Activated T-helper 1 cell treated with anti-CD3 and anti-CD28 coated beads, Interleukin-12 subunit alpha, Interleukin-12 subunit beta, Interleukin-2, Interleukin-4 antibody, amounts not matched to agents 30 ng/mL and 10 ng/mL and 1 ng/mL, durations not matched to agents 14 hours and 24 hours and 36 hours (primary cell): Measurements from ENCODE around the gene NUDT6. TPM values are rescaled to one million over a fixed set of nuclear protein-coding genes. Genes with fewer than 3 reads are reported as not detected.
"Not testable (repeated sequence)": the region's sequence is repeated elsewhere in the genome, so short reads cannot be mapped to it uniquely, and the experiment has no call there.

Source experiments
- DNase-seq: peaks from one replicate; pipeline ENCODE4 v3.0.0; 2021; ENCODE audit warnings: low spot score
- H3K27ac Mint-ChIP-seq: one replicate; pipeline ENCODE4 v1.8.0; 2021; ENCODE audit warnings: mild to moderate bottlenecking, mixed read lengths
- H3K27me3 Mint-ChIP-seq: one replicate; pipeline ENCODE4 v1.8.0; 2022; ENCODE audit warnings: mild to moderate bottlenecking, moderate library complexity, mixed read lengths; ENCODE audit not compliant: insufficient read depth
- H3K36me3 Mint-ChIP-seq: one replicate; pipeline ENCODE4 v1.8.0; 2021; ENCODE audit warnings: low read depth, mixed read lengths
- H3K4me1 Mint-ChIP-seq: one replicate; pipeline ENCODE4 v1.8.0; 2021; ENCODE audit warnings: low read depth, mixed read lengths
- H3K4me3 Mint-ChIP-seq: one replicate; pipeline ENCODE4 v1.8.0; 2021; ENCODE audit warnings: mild to moderate bottlenecking, moderate library complexity, mixed read lengths
- H3K9me3 Mint-ChIP-seq: one replicate; pipeline ENCODE4 v1.8.0; 2021; ENCODE audit warnings: mixed read lengths
- intact Hi-C: fragments of 100-400 bp; cut with micrococcal nuclease; formaldehyde crosslinking; loops from one replicate; pipeline ENCODE4 v1.15.1; 2024
- total RNA-seq: library from RNA; stranded (reverse); gene quantifications from 2 replicates; pipeline ENCODE4 v1.2.3, GENCODE V29; 2022

NUDT6 gene
- total RNA-seq, 1 donor from 2014 or later: 8.2 TPM

DNA sequence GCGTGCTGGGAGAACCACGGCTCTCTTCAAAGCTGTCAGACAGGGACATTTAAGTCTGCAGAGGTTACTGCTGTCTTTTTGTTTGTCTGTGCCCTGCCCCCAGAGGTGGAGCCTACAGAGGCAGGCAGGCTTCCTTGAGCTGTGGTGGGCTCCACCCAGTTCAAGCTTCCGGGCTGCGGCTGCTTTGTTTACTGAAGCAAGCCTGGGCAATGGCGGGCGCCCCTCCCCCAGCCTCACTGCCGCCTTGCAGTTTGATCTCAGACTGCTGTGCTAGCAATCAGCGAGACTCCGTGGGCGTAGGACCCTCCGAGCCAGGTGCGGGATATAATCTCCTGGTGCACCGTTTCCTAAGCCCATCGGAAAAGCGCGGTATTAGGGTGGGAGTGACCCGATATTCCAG is 22.7 kb upstream of the NUDT6 start:
- H3K4me3 Mint-ChIP-seq, H3K27me3 Mint-ChIP-seq, intact Hi-C loops, H3K9me3 Mint-ChIP-seq, H3K4me1 Mint-ChIP-seq, DNase-seq, H3K27ac Mint-ChIP-seq: not testable (repeated sequence)
- peaks cover 40% of the 10 kb centered on the region for H3K36me3 Mint-ChIP-seq

DNA sequence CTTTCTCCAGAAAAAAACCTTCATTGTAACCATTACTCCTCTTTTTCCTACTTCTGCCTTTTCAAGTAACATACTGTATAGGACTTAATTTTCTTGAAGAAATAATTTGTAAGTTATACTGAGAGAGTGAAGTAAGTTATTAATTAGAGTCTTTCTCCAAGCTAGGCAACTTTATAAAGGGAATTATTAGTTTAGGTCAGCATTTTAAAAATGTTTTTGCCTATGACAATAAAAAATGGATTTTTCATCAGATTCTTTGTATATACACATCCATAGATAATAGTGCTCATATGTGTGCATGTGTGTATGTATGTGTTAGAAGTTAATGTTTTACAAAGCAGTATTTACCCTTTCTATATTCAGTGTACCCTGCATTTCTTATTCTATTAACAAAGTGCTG is 10.4 kb upstream of the NUDT6 start:
- peaks cover 31% of the 10 kb centered on the region for H3K4me1 Mint-ChIP-seq
- intact Hi-C loops: loop anchor here (5.0 kb wide), 1 partner anchor 1030 kb away; no protein-coding TSS in a partner anchor
- H3K36me3 Mint-ChIP-seq: peaks cover 25% of the 10 kb centered on the region
- no peak for DNase-seq
- no peaks in the 10 kb centered on the region for H3K9me3 Mint-ChIP-seq
- no peak overlapping the region for H3K27ac Mint-ChIP-seq
- H3K4me3 Mint-ChIP-seq: no peak overlapping the region
- H3K27me3 Mint-ChIP-seq: no peaks in the 10 kb centered on the region

DNA sequence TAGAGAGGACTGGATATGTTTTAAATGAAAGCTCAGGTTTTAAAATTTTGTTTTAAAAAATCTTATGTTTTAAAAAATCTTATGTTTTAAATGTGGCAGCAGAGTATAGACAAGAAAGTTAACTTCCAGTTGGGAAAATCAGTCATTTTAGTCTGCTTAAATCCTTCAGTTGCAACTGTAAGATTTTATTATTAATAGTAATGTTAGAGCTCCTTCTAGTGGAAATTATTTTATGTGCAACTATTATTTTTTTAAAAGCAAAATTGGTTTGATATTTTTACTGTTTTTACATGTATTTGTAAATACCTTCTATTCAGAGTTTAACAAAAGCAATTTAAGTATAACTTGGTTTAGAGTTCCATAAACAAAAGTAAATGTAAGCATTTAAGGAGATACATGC is 8.5 kb upstream of the NUDT6 start:
- intact Hi-C loops: loop anchor here (1.0 to 5.0 kb wide), 3 partner anchors 329 to 1029 kb away; no protein-coding TSS in a partner anchor
- no peak for DNase-seq
- Mint-ChIP-seq H3K9me3 (no peaks in the 10 kb centered on the region), H3K36me3 (peaks cover 18% of the 10 kb centered on the region), H3K4me3 (no peak overlapping the region), H3K4me1 (peaks cover 31% of the 10 kb centered on the region), H3K27me3 (no peaks in the 10 kb centered on the region), H3K27ac (no peak overlapping the region)

DNA sequence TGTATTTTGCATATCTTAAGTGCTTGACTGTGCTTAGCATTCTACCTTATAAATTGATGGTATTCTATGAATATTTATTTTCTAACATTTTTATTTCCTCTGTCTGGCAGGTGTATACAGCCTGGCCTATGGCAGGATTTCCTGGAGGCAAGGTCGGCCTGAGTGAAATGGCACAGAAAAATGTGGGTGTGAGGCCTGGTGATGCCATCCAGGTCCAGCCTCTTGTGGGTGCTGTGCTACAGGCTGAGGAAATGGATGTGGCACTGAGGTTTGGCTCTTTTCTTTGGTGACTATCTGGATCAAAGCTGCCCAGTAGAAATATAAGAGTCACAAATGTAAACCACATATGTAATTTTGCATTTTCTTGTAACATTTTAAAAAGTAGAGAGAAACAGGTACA is 6.5 kb upstream of the NUDT6 start:
- Mint-ChIP-seq H3K4me1 (peaks cover 16% of the 10 kb centered on the region), H3K9me3 (no peaks in the 10 kb centered on the region), H3K27me3 (no peaks in the 10 kb centered on the region), H3K36me3 (peaks cover 5% of the 10 kb centered on the region), H3K4me3 (no peak overlapping the region), H3K27ac (no peak overlapping the region)
- DNase-seq: no peak
- intact Hi-C loops: loop anchor here (10.0 kb wide), 1 partner anchor 604 kb away; no protein-coding TSS in a partner anchor

DNA sequence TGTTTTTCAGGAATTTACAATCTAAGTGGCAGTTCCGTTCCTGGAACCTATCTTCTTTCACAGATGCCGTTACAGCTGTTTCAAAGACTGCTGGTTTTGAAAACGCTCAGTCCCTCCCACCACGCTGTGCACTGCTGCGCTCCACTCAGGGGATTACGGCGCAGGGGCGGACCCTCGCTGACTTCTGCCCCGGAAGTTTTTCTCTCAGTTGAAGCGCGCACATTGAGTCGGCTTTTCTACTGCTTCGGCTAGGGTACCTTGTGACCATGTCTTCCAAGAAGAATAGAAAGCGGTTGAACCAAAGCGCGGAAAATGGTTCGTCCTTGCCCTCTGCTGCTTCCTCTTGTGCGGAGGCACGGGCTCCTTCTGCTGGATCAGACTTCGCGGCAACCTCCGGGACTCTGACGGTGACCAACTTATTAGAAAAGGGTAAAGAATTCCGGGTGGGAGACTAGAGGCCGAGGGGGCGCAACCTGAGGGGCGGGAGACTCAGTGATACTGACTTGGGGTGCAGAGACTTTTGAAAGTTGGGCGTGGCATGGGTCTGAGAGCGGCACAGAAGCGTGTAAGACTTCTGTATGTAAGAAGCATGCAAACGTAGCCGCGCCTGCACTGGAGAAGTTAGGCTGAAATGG is 597 bp upstream of the NUDT6 start:
- Mint-ChIP-seq H3K27ac (peak overlapping the region; percentile 96), H3K4me3 (no peak overlapping the region), H3K9me3 (no peaks in the 10 kb centered on the region), H3K27me3 (no peaks in the 10 kb centered on the region), H3K36me3 (no peaks in the 10 kb centered on the region), H3K4me1 (peaks cover 16% of the 10 kb centered on the region)
- intact Hi-C loops: loop anchor here (1.0 to 10.0 kb wide), 17 partner anchors 95 to 1098 kb away; partner anchors contain the start of genes BBS12, BLTP1, IL2 and SPRY1
- DNase-seq: peak; percentile 90

GRCh38 chr4:122921300-122921699 is 1.1 kb downstream of the NUDT6 start:
- no peaks in the 10 kb centered on the region for H3K27me3 Mint-ChIP-seq
- H3K4me1 Mint-ChIP-seq: peaks cover 16% of the 10 kb centered on the region
- peaks cover 6% of the 10 kb centered on the region for H3K36me3 Mint-ChIP-seq
- H3K27ac Mint-ChIP-seq: no peak overlapping the region
- H3K4me3 Mint-ChIP-seq: peak overlapping the region; percentile 77
- intact Hi-C loops: loop anchor here (5.0 to 10.0 kb wide), 6 partner anchors 304 to 751 kb away; partner anchors contain the start of genes IL2 and SPRY1
- no peaks in the 10 kb centered on the region for H3K9me3 Mint-ChIP-seq
- no peak for DNase-seq

DNA sequence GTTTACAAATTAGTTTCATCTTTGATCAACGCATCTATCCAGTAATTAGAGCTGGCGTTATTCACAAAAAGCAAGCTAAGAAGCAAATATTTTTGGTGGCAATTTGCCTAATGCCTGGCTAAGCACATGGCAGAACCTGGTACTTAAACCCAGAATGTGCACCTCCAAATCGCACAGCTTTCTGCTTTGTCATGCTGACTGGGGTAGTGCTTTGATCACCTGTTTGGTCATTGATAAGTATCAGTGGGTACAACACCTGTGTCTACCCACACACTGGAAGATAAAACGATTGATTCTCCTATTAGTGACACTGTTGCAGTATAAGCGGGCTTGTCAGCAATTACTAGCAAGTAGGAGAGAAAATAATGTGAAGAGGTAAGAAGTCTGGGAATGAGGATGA is 1.9 kb downstream of the NUDT6 start:
- no peaks in the 10 kb centered on the region for H3K9me3 Mint-ChIP-seq
- H3K4me1 Mint-ChIP-seq: peaks cover 16% of the 10 kb centered on the region
- peaks cover 8% of the 10 kb centered on the region for H3K36me3 Mint-ChIP-seq
- H3K4me3 Mint-ChIP-seq: peak overlapping the region; percentile 77
- no peak overlapping the region for H3K27ac Mint-ChIP-seq
- H3K27me3 Mint-ChIP-seq: no peaks in the 10 kb centered on the region
- DNase-seq: no peak
- intact Hi-C loops: loop anchor here (5.0 to 10.0 kb wide), 6 partner anchors 303 to 752 kb away; partner anchors contain the start of genes IL2 and SPRY1

GRCh38 chr4:122917731-122918130 is 4.7 kb downstream of the NUDT6 start:
- Mint-ChIP-seq H3K4me1 (peaks cover 16% of the 10 kb centered on the region), H3K27me3 (no peaks in the 10 kb centered on the region), H3K4me3 (no peak overlapping the region), H3K36me3 (peaks cover 13% of the 10 kb centered on the region), H3K27ac (no peak overlapping the region), H3K9me3 (no peaks in the 10 kb centered on the region)
- intact Hi-C loops: no loop called here
- DNase-seq: no peak

DNA sequence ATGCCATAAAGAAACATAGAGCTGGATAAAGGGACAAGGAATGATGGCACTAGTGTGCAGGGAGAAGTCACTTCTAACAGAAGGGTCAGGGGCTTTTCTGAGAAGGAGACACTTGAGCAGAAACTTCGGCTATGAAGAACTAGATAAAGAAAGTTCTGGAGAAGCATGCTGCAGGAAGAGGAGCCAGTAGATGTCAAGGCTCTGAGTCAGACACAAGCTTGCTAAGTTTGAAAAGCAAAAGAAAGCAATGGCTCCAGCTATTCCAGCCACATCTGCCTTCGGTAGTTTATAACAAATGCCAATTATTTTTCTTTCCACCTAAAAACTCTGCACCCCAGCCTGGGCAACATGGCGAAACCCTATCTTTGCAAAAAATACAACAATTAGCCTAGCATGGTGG is 7.5 kb downstream of the NUDT6 start:
- intact Hi-C loops: no loop called here
- H3K36me3 Mint-ChIP-seq: peaks cover 25% of the 10 kb centered on the region
- no peaks in the 10 kb centered on the region for H3K9me3 Mint-ChIP-seq
- H3K4me1 Mint-ChIP-seq: peaks cover 14% of the 10 kb centered on the region
- H3K27ac Mint-ChIP-seq: no peak overlapping the region
- no peak overlapping the region for H3K4me3 Mint-ChIP-seq
- DNase-seq: no peak
- no peaks in the 10 kb centered on the region for H3K27me3 Mint-ChIP-seq

- Mint-ChIP-seq H3K36me3 (peaks cover 27% of the 10 kb centered on the region), H3K27me3 (no peaks in the 10 kb centered on the region), H3K27ac (no peak overlapping the region), H3K4me3 (no peak overlapping the region), H3K4me1 (peaks cover 10% of the 10 kb centered on the region), H3K9me3 (no peaks in the 10 kb centered on the region)
- intact Hi-C loops: no loop called here
- DNase-seq: no peak
Observed at GRCh38 chr4:122914292-122914904, 8.0 kb downstream of the NUDT6 start.

DNA sequence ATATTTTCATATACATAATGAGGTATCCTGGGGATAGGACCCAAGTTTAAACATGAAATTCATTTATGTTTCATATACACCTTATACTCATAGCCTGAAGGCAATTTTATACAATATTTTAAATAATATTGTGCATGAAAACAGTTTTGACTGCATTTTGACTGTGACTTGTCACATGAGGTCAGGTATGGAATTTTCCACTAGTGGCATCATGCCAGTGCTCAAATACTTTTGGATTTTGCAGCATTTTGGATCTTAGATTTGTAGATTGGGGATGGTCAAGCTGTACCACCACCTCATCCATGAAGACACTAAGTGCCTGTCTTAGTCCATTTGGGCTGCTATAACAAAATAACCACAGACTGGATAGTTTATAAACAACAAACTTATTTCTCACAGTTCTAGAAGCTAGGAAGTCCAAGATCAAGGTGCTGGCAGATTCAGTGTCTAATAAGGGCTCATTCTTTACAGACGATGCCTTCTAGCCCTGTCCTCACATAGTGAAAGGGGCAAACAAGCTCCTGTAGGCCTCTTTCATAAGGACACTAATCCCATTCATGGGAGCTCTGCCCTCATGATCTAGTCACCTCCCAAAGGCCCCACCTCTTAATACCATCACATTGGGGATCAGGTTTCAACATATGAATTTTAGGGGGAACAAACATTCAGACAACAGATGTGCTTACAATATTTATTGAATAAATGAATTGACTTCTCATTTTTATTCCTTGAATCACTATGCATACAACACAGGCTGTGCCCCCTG is 9.4 kb downstream of the NUDT6 start:
- no peaks in the 10 kb centered on the region for H3K9me3 Mint-ChIP-seq
- no peak overlapping the region for H3K4me3 Mint-ChIP-seq

GRCh38 chr4:122911588-122911987 is 10.8 kb downstream of the NUDT6 start:
- no peaks in the 10 kb centered on the region for H3K9me3 Mint-ChIP-seq
- H3K4me1 Mint-ChIP-seq: peaks cover 10% of the 10 kb centered on the region
- H3K36me3 Mint-ChIP-seq: peaks cover 30% of the 10 kb centered on the region
- no peak overlapping the region for H3K4me3 Mint-ChIP-seq
- intact Hi-C loops: no loop called here
- H3K27ac Mint-ChIP-seq: no peak overlapping the region
- no peak for DNase-seq
- no peaks in the 10 kb centered on the region for H3K27me3 Mint-ChIP-seq

More for the DNA sequence above, 9.4 kb downstream of the NUDT6 start:
- Mint-ChIP-seq H3K4me1 (peaks cover 10% of the 10 kb centered on the region), H3K27ac (no peak overlapping the region), H3K27me3 (no peaks in the 10 kb centered on the region), H3K36me3 (peaks cover 32% of the 10 kb centered on the region)
- DNase-seq: no peak
- intact Hi-C loops: no loop called here

DNA sequence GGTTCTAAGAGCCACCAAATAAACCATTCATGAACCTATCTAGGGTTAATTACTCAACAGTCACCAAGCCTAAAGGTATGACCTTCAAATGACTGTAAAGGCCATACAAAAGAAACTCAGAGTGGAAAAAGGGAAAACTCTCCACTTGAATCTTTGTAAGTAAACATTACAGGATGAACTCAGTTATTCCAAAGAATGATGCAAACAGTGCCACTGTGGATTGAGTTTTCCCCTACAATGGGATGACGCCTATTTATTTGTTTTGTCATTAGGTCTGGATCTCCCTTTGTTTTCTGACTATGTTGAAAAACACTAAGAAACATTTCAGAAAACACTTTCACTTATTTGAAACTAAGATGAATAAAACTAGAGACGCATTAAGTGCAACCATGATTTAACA is 12.7 kb downstream of the NUDT6 start:
- Mint-ChIP-seq H3K4me1 (peaks cover 10% of the 10 kb centered on the region), H3K36me3 (peaks cover 26% of the 10 kb centered on the region), H3K27ac (no peak overlapping the region), H3K4me3 (no peak overlapping the region), H3K9me3 (no peaks in the 10 kb centered on the region), H3K27me3 (no peaks in the 10 kb centered on the region)
- intact Hi-C loops: no loop called here
- DNase-seq: no peak
